A549 (cell line): ENCODE results near the gene PER1.

Source experiments
- CEBPB ChIP-seq, 2 experiments: fragments of >200 bp in 1 of 2; sonication (Bioruptor Twin) in 1 of 2; formaldehyde crosslinking in 1 of 2; IDR thresholded peaks; 2 replicates each; pipeline ENCODE4 v1.6.1; 2012 to 2016
- POLR2A ChIP-seq: IDR thresholded peaks from 2 replicates; pipeline ENCODE4 v1.6.1; 2012; ENCODE audit warnings: mild to moderate bottlenecking, low read length
- TF ChIP-seq, protein P1 (sequence below): fragments of 450-650 bp; IDR thresholded peaks from 2 replicates; pipeline ENCODE4 v1.6.1; 2014; ENCODE audit warnings: antibody characterized with exemption
- TF ChIP-seq, protein P2 (sequence below): fragments of >200 bp; sonication (Bioruptor Twin); formaldehyde crosslinking; IDR thresholded peaks from 3 replicates; pipeline ENCODE4 v1.5.1; 2016

GRCh38 chr17:8153031-8153451 is 837 bp upstream of the PER1 start:
- TF ChIP-seq, protein P1, sequence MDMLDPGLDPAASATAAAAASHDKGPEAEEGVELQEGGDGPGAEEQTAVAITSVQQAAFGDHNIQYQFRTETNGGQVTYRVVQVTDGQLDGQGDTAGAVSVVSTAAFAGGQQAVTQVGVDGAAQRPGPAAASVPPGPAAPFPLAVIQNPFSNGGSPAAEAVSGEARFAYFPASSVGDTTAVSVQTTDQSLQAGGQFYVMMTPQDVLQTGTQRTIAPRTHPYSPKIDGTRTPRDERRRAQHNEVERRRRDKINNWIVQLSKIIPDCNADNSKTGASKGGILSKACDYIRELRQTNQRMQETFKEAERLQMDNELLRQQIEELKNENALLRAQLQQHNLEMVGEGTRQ = no peak
- TF ChIP-seq, protein P2, sequence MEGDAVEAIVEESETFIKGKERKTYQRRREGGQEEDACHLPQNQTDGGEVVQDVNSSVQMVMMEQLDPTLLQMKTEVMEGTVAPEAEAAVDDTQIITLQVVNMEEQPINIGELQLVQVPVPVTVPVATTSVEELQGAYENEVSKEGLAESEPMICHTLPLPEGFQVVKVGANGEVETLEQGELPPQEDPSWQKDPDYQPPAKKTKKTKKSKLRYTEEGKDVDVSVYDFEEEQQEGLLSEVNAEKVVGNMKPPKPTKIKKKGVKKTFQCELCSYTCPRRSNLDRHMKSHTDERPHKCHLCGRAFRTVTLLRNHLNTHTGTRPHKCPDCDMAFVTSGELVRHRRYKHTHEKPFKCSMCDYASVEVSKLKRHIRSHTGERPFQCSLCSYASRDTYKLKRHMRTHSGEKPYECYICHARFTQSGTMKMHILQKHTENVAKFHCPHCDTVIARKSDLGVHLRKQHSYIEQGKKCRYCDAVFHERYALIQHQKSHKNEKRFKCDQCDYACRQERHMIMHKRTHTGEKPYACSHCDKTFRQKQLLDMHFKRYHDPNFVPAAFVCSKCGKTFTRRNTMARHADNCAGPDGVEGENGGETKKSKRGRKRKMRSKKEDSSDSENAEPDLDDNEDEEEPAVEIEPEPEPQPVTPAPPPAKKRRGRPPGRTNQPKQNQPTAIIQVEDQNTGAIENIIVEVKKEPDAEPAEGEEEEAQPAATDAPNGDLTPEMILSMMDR = no peak
- no peak for TF ChIP-seq CEBPB (IDR thresholded peaks at IDR 0.05)
- no peak for TF ChIP-seq POLR2A
